HepG2 (cell line): ENCODE results near the gene SUPT4H1. TPM values are rescaled to one million over a fixed set of nuclear protein-coding genes. Genes with fewer than 3 reads are reported as not detected.

Experiments used
- ARID5B ChIP-seq: IDR thresholded peaks from 2 replicates; pipeline ENCODE4 v1.4.0; 2020; ENCODE audit warnings: mild to moderate bottlenecking, missing genetic modification reagents
- CHCHD3 ChIP-seq: sonication (generic); formaldehyde crosslinking; IDR thresholded peaks from 2 replicates; pipeline ENCODE4 v1.8.0; 2022; ENCODE audit warnings: mild to moderate bottlenecking, missing genetic modification reagents, moderate library complexity
- DDIT3 ChIP-seq: sonication (generic); formaldehyde crosslinking; IDR thresholded peaks from 2 replicates; pipeline ENCODE4 v1.4.0; 2020; ENCODE audit warnings: mild to moderate bottlenecking, missing genetic modification reagents
- GTF3A ChIP-seq: sonication (generic); formaldehyde crosslinking; conservative IDR thresholded peaks from 2 replicates; pipeline ENCODE4 v1.4.0; 2020; ENCODE audit warnings: mild to moderate bottlenecking, missing genetic modification reagents
- IRX3 ChIP-seq: sonication (generic); formaldehyde crosslinking; IDR thresholded peaks from 2 replicates; pipeline ENCODE4 v1.8.1; 2023; ENCODE audit warnings: mild to moderate bottlenecking, low read depth, missing genetic modification reagents, borderline replicate concordance
- MBNL3 ChIP-seq: fragments of 250-450 bp; sonication (Bioruptor Pico); conservative IDR thresholded peaks from 2 replicates; pipeline ENCODE4 v1.8.0; 2022; ENCODE audit warnings: mild to moderate bottlenecking, inconsistent platforms
- MLLT10 ChIP-seq: sonication (generic); formaldehyde crosslinking; IDR thresholded peaks from 2 replicates; pipeline ENCODE4 v1.4.0; 2020; ENCODE audit warnings: missing genetic modification reagents
- RFX3 ChIP-seq: IDR thresholded peaks from 2 replicates; pipeline ENCODE4 v1.6.1; 2016; ENCODE audit warnings: missing biosample characterization, missing genetic modification reagents
- THAP9 ChIP-seq: sonication (generic); formaldehyde crosslinking; IDR thresholded peaks from 2 replicates; pipeline ENCODE4; 2020; ENCODE audit warnings: missing genetic modification reagents, mild to moderate bottlenecking, borderline replicate concordance
- TSC22D2 ChIP-seq: sonication (generic); formaldehyde crosslinking; IDR thresholded peaks from 2 replicates; pipeline ENCODE4 v1.5.1; 2020; ENCODE audit warnings: missing genetic modification reagents, mild to moderate bottlenecking, borderline replicate concordance
- ZBED4 ChIP-seq: sonication (generic); formaldehyde crosslinking; IDR thresholded peaks from 2 replicates; pipeline ENCODE4 v1.4.0; 2020; ENCODE audit warnings: missing genetic modification reagents, borderline replicate concordance
- ZBTB43 ChIP-seq: sonication (generic); formaldehyde crosslinking; conservative IDR thresholded peaks from 2 replicates; pipeline ENCODE4 v1.4.0; 2020; ENCODE audit warnings: missing genetic modification reagents
- ZNF180 ChIP-seq: sonication (generic); formaldehyde crosslinking; IDR thresholded peaks from 2 replicates; pipeline ENCODE4 v1.4.0; 2020; ENCODE audit warnings: low read depth, missing genetic modification reagents, borderline replicate concordance
- ZNF296 ChIP-seq: sonication (generic); formaldehyde crosslinking; conservative IDR thresholded peaks from 2 replicates; pipeline ENCODE4 v1.5.0; 2020; ENCODE audit warnings: mild to moderate bottlenecking, missing genetic modification reagents
- ZNF510 ChIP-seq: sonication (generic); formaldehyde crosslinking; IDR thresholded peaks from 2 replicates; pipeline ENCODE4 v1.4.0; 2020; ENCODE audit warnings: low read depth, mild to moderate bottlenecking, missing genetic modification reagents
- ZNF83 ChIP-seq: sonication (generic); formaldehyde crosslinking; IDR thresholded peaks from 2 replicates; pipeline ENCODE4 v1.4.0; 2020; ENCODE audit warnings: missing genetic modification reagents, mild to moderate bottlenecking, borderline replicate concordance
- polyA plus RNA-seq, 8 experiments: library from polyadenylated mRNA; depleted of rRNA in 3 of 8; stranded (reverse) in 7 of 8; unstranded in 1 of 8; fragments of >200 nt; fragmentation: Illumina TruSeq in 4 of 8; extraction: Trizol in 4 of 8; gene quantifications; 2 replicates each; pipeline versions ENCODE4 v1.2.1 to v1.2.3, GENCODE V29; 2011 to 2016; ENCODE audit warnings: low read depth in 4 of 8, missing spikeins in 1 of 8, mixed read lengths in 1 of 8; ENCODE audit not compliant: insufficient read depth in 1 of 8
- total RNA-seq, 5 experiments: library from RNA; depleted of rRNA; stranded (reverse); fragments of >200 nt; fragmentation: Illumina TruSeq; extraction: Trizol; gene quantifications; 2 replicates each; pipeline ENCODE4 v1.2.3, GENCODE V29; 2016; ENCODE audit warnings: low read depth in 1 of 5

Gene SUPT4H1
- total and polyA plus RNA-seq, 2 of the 13 experiments (the other 11 are each of a cell fraction or from before 2014, with no cell fraction given) = 155 to 244 TPM

- peak; percentile 86; the same call in 1 of the 2 replicates for TF ChIP-seq ZBTB43 (CRISPR knock-in tag)
- no peak for TF ChIP-seq MLLT10 (CRISPR knock-in tag)
- TF ChIP-seq ZBED4 (CRISPR knock-in tag) = no peak
- TF ChIP-seq ZNF510 (CRISPR knock-in tag) = no peak
- no peak for TF ChIP-seq ZNF83 (CRISPR knock-in tag)
- TF ChIP-seq THAP9 = no peak
- TF ChIP-seq DDIT3 = no peak
- peak; percentile 91 for TF ChIP-seq ARID5B
- TF ChIP-seq MBNL3 (CRISPR knock-in tag) = no peak
- TF ChIP-seq ZNF296 = no peak
- TF ChIP-seq CHCHD3 (CRISPR knock-in tag) = no peak
- TF ChIP-seq TSC22D2 = no peak; the same call in 1 of the 2 replicates
- no peak for TF ChIP-seq GTF3A
- peak; percentile 17; the same call in 1 of the 2 replicates for TF ChIP-seq RFX3 (CRISPR knock-in tag)
- no peak for TF ChIP-seq IRX3 (CRISPR knock-in tag)
- TF ChIP-seq ZNF180 = no peak
Measured at GRCh38 chr17:58394534-58395223, 42.7 kb upstream of the SUPT4H1 start (continued).
